WERI-Rb-1 (cell line): ENCODE measurements around the gene ZNF662.

Source experiments
- DNase-seq: peaks from one replicate; pipeline ENCODE4 v3.0.0-alpha.2; 2020
- H3K27ac ChIP-seq: fragments of 250-450 bp; sonication (Bioruptor Pico); 2 replicates; pipeline ENCODE4 v1.5.1; 2020; ENCODE audit warnings: mild to moderate bottlenecking, moderate library complexity
- H3K27me3 ChIP-seq: fragments of 250-450 bp; sonication (Bioruptor Pico); 2 replicates; pipeline ENCODE4 v1.5.1; 2021; ENCODE audit warnings: mild to moderate bottlenecking, low read depth, moderate library complexity; ENCODE audit not compliant: insufficient read depth, severe bottlenecking
- H3K36me3 ChIP-seq: fragments of 250-450 bp; sonication (Bioruptor Pico); 2 replicates; pipeline ENCODE4 v1.5.1; 2020; ENCODE audit warnings: mild to moderate bottlenecking, moderate library complexity
- H3K4me3 ChIP-seq: 2 replicates; pipeline ENCODE4 v1.5.1; 2011; ENCODE audit warnings: low read depth, mild to moderate bottlenecking, control low read depth, low read length
- H3K9me3 ChIP-seq: fragments of 250-450 bp; sonication (Bioruptor Pico); 2 replicates; pipeline ENCODE4 v1.5.1; 2021; ENCODE audit warnings: mild to moderate bottlenecking, moderate library complexity; ENCODE audit not compliant: severe bottlenecking
- CTCF ChIP-seq: IDR thresholded peaks from 2 replicates; pipeline ENCODE4 v1.5.1; 2011; ENCODE audit warnings: low read depth, mild to moderate bottlenecking, control low read depth, inconsistent platforms, low read length

The ZNF662 gene

GRCh38 chr3:42934910-42935309, 29.0 kb downstream of the ZNF662 start:
- Histone ChIP-seq H3K36me3 (peaks cover 4% of the 10 kb centered on the region; the same call in 1 of the 2 replicates), H3K27ac (no peak overlapping the region)
- no peak for TF ChIP-seq CTCF

GRCh38 chr3:42935472-42935871, 29.5 kb downstream of the ZNF662 start:
- Histone ChIP-seq H3K9me3 (no peaks in the 10 kb centered on the region), H3K4me3 (peak overlapping the region; percentile 48), H3K36me3 (peaks cover 4% of the 10 kb centered on the region; the same call in 1 of the 2 replicates), H3K27me3 (no peaks in the 10 kb centered on the region), H3K27ac (no peak overlapping the region)
- no peak for DNase-seq
- TF ChIP-seq CTCF = no peak

More at GRCh38 chr3:42934910-42935309, 29.0 kb downstream of the ZNF662 start:
- Histone ChIP-seq H3K27me3 (no peaks in the 10 kb centered on the region), H3K4me3 (no peak overlapping the region), H3K9me3 (no peaks in the 10 kb centered on the region)
- DNase-seq = no peak

- no peaks in the 10 kb centered on the region for H3K9me3 ChIP-seq
- H3K36me3 ChIP-seq = peaks cover 4% of the 10 kb centered on the region; the same call in 1 of the 2 replicates
- H3K4me3 ChIP-seq = peak overlapping the region; percentile 48
- peak; percentile 77 for DNase-seq
- H3K27me3 ChIP-seq = no peaks in the 10 kb centered on the region
- TF ChIP-seq CTCF = no peak
- H3K27ac ChIP-seq = peak overlapping the region; percentile 64
Observed at GRCh38 chr3:42936157-42936981, 30.4 kb downstream of the ZNF662 start.

GRCh38 chr3:42937334-42937733, 31.4 kb downstream of the ZNF662 start:
- no peak for TF ChIP-seq CTCF
- Histone ChIP-seq H3K36me3 (peaks cover 4% of the 10 kb centered on the region; the same call in 1 of the 2 replicates), H3K27me3 (no peaks in the 10 kb centered on the region), H3K27ac (no peak overlapping the region), H3K4me3 (peak overlapping the region; percentile 48; the same call in 1 of the 2 replicates), H3K9me3 (no peaks in the 10 kb centered on the region)
- no peak for DNase-seq

- no peak for TF ChIP-seq CTCF
Observed at GRCh38 chr3:42942693-42943092, 36.8 kb downstream of the ZNF662 start.

GRCh38 chr3:42946050-42946449, 40.1 kb downstream of the ZNF662 start:
- DNase-seq = no peak
- no peaks in the 10 kb centered on the region for H3K9me3 ChIP-seq
- TF ChIP-seq CTCF = no peak
- H3K27me3 ChIP-seq = peaks cover 4% of the 10 kb centered on the region
- no peaks in the 10 kb centered on the region; the same call in 1 of the 2 replicates for H3K36me3 ChIP-seq
- H3K4me3 ChIP-seq = no peak overlapping the region
- H3K27ac ChIP-seq = no peak overlapping the region

More at GRCh38 chr3:42942693-42943092, 36.8 kb downstream of the ZNF662 start:
- Histone ChIP-seq H3K4me3 (no peak overlapping the region), H3K27me3 (peaks cover 4% of the 10 kb centered on the region), H3K9me3 (no peaks in the 10 kb centered on the region), H3K27ac (no peak overlapping the region), H3K36me3 (peaks cover 4% of the 10 kb centered on the region)
- no peak for DNase-seq
